HEK293 (cell line): ENCODE data around the gene KIAA1671.

Experiments used
- EGR2 ChIP-seq: fragments of 450-650 bp; formaldehyde crosslinking; IDR thresholded peaks from 2 replicates; pipeline ENCODE4 v1.5.1; 2016; ENCODE audit warnings: low read depth, missing biosample characterization, missing genetic modification characterization
- HIC1 ChIP-seq: fragments of 450-650 bp; formaldehyde crosslinking; IDR thresholded peaks from 2 replicates; pipeline ENCODE4 v1.5.1; 2016; ENCODE audit warnings: missing biosample characterization, missing genetic modification characterization
- ZBTB17 ChIP-seq: fragments of 450-650 bp; formaldehyde crosslinking; IDR thresholded peaks from 2 replicates; pipeline ENCODE4 v1.5.1; 2016; ENCODE audit warnings: missing biosample characterization, missing genetic modification characterization
- ZNF274 ChIP-seq, 2 experiments: fragments of 200-500 bp in 1 of 2; fragments of 450-650 bp in 1 of 2; sonication (Bioruptor generic) in 1 of 2; formaldehyde crosslinking in 1 of 2; IDR thresholded peaks; 2 replicates each; pipeline versions ENCODE4 v1.5.1 to v1.6.1; 2014 to 2016; ENCODE audit warnings: borderline replicate concordance in 1 of 2, inconsistent platforms in 1 of 2, low read length in 1 of 2, missing biosample characterization in 1 of 2, missing genetic modification characterization in 1 of 2
- TF ChIP-seq, protein P1 (sequence below): fragments of 450-650 bp; formaldehyde crosslinking; IDR thresholded peaks from 2 replicates; pipeline ENCODE4 v1.5.1; 2016; ENCODE audit warnings: missing biosample characterization, missing genetic modification characterization
- TF ChIP-seq, protein P2 (sequence below): fragments of 450-650 bp; IDR thresholded peaks from 2 replicates; pipeline ENCODE4 v1.5.1; 2018; ENCODE audit warnings: missing biosample characterization, mild to moderate bottlenecking, missing genetic modification characterization

DNA sequence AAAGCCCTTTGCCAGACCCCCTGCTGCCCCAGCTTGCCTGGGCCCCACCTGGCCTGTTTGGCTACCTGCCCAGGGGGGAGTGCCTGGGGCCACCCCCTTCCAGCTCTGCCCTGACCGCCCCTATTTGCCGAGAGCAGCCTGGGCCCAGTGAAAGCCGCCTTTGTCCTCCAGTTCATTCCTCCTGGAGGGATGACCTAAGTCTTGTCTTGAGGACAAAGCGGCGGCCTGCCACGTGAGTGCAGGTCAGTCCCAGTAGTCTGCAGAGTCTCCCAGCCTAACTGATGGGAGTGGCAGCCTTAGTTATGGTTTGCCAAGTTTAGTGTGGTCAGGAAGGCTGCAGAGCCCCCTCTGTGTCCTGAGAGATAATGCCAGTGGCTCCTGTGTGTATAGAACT is 131.3 kb downstream of the KIAA1671 start:
- TF ChIP-seq, protein P1, sequence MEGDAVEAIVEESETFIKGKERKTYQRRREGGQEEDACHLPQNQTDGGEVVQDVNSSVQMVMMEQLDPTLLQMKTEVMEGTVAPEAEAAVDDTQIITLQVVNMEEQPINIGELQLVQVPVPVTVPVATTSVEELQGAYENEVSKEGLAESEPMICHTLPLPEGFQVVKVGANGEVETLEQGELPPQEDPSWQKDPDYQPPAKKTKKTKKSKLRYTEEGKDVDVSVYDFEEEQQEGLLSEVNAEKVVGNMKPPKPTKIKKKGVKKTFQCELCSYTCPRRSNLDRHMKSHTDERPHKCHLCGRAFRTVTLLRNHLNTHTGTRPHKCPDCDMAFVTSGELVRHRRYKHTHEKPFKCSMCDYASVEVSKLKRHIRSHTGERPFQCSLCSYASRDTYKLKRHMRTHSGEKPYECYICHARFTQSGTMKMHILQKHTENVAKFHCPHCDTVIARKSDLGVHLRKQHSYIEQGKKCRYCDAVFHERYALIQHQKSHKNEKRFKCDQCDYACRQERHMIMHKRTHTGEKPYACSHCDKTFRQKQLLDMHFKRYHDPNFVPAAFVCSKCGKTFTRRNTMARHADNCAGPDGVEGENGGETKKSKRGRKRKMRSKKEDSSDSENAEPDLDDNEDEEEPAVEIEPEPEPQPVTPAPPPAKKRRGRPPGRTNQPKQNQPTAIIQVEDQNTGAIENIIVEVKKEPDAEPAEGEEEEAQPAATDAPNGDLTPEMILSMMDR (tag by site-specific recombination) = no peak
- TF ChIP-seq ZNF274 (IDR thresholded peaks at IDR 0.05; ENCODE audit: low read length) (no peak), ZNF274 (tag by site-specific recombination; IDR thresholded peaks at IDR 0.05; ENCODE audit: borderline replicate concordance) (no peak), EGR2 (no peak), ZBTB17 (tag by site-specific recombination) (no peak), HIC1 (tag by site-specific recombination) (no peak)
- TF ChIP-seq, protein P2, sequence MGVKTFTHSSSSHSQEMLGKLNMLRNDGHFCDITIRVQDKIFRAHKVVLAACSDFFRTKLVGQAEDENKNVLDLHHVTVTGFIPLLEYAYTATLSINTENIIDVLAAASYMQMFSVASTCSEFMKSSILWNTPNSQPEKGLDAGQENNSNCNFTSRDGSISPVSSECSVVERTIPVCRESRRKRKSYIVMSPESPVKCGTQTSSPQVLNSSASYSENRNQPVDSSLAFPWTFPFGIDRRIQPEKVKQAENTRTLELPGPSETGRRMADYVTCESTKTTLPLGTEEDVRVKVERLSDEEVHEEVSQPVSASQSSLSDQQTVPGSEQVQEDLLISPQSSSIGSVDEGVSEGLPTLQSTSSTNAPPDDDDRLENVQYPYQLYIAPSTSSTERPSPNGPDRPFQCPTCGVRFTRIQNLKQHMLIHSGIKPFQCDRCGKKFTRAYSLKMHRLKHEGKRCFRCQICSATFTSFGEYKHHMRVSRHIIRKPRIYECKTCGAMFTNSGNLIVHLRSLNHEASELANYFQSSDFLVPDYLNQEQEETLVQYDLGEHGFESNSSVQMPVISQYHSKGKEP (tag by site-specific recombination) = no peak
